Measurements from ENCODE around the gene SLC25A29. TPM values are rescaled to one million over a fixed set of nuclear protein-coding genes. Genes with fewer than 3 reads are reported as not detected.
A peak's percentile ranks its signal among the peaks of the same experiment; 100 is the strongest.

Gene SLC25A29
- total RNA-seq, 1 donor from 2014 or later: 57.0 TPM

- H3K27me3 Mint-ChIP-seq (ENCODE audit: unreplicated experiment): no peaks in the 10 kb centered on the region
- no peaks in the 10 kb centered on the region for H3K36me3 Mint-ChIP-seq (ENCODE audit: unreplicated experiment)
- DNase-seq (ENCODE audit: extremely low spot score, unreplicated experiment): no peak
- H3K4me3 Mint-ChIP-seq (ENCODE audit: unreplicated experiment): no peak overlapping the region
- TF ChIP-seq CTCF (IDR thresholded peaks at IDR 0.05): no peak
- peak overlapping the region; percentile 34 for H3K27ac Mint-ChIP-seq (ENCODE audit: unreplicated experiment)
- H3K9me3 Mint-ChIP-seq (ENCODE audit: unreplicated experiment): no peaks in the 10 kb centered on the region
- H3K4me1 Mint-ChIP-seq (ENCODE audit: unreplicated experiment): peaks cover 52% of the 10 kb centered on the region
Measured at GRCh38 chr14:100243020-100243419, 63.2 kb downstream of the SLC25A29 start.

- H3K4me1 Mint-ChIP-seq (ENCODE audit: unreplicated experiment): peaks cover 54% of the 10 kb centered on the region
- TF ChIP-seq CTCF (IDR thresholded peaks at IDR 0.05): no peak
- H3K9me3 Mint-ChIP-seq (ENCODE audit: unreplicated experiment): no peaks in the 10 kb centered on the region
- H3K27me3 Mint-ChIP-seq (ENCODE audit: unreplicated experiment): no peaks in the 10 kb centered on the region
- peak overlapping the region; percentile 82 for H3K27ac Mint-ChIP-seq (ENCODE audit: unreplicated experiment)
- H3K4me3 Mint-ChIP-seq (ENCODE audit: unreplicated experiment): peak overlapping the region; percentile 84
- DNase-seq (ENCODE audit: extremely low spot score, unreplicated experiment): no peak
- H3K36me3 Mint-ChIP-seq (ENCODE audit: unreplicated experiment): no peaks in the 10 kb centered on the region
Measured at GRCh38 chr14:100241279-100241678, 65.0 kb downstream of the SLC25A29 start.

Small RNA genes lying within 50 kb of the gene (microRNA-seq; reads per million reads assigned to microRNA genes)
- gene MIR345 (ENCODE audit: unreplicated experiment) (275 reads per million, percentile 64 among the genes with 10 or more reads in this experiment), gene MIR6764 (ENCODE audit: unreplicated experiment) (not detected)

Other genes with a start within 250 kb of the SLC25A29 start
- 136 and 157 TPM in 2 replicates for gene EVL, start 241.0 kb downstream of the SLC25A29 start, total RNA-seq
- gene DEGS2, start 146.8 kb downstream of the SLC25A29 start, total RNA-seq: 0.19 and 0.21 TPM in 2 replicates
- 70.0 and 77.2 TPM in 2 replicates for gene YY1, start 67.3 kb downstream of the SLC25A29 start, total RNA-seq
- gene SLC25A47, start 16.9 kb upstream of the SLC25A29 start, total RNA-seq: not detected in 2 replicates
- 15.5 and 20.0 TPM in 2 replicates for gene WDR25, start 70.0 kb upstream of the SLC25A29 start, total RNA-seq

Data from osteocyte (in vitro differentiated cells).